Esophagus squamous epithelium (tissue), 5 donors: ENCODE data around the gene TPK1. TPM values are rescaled to one million over a fixed set of nuclear protein-coding genes. Genes with fewer than 3 reads are reported as not detected.
"Not testable (repeated sequence)": the region's sequence is repeated elsewhere in the genome, so short reads cannot be mapped to it uniquely, and the experiment has no call there.

Experiments
- DNase-seq: peaks from one replicate; lab custom pipeline; 2025; lab: John Stamatoyannopoulos, UW
- H3K27ac ChIP-seq, 4 donors: fragments of 200-600 bp; sonication (generic); one replicate each; pipeline ENCODE4 v1.5.1; 2016 to 2019; ENCODE audit warnings: mild to moderate bottlenecking in 1 of 4
- H3K27me3 ChIP-seq, 4 donors: fragments of 200-600 bp; sonication (generic); 1 replicate in 3 of 4; 2 replicates in 1 of 4; pipeline versions ENCODE4 v1.5.1 to v1.6.0; 2017 to 2021; ENCODE audit warnings: antibody characterized with exemption in 1 of 4
- H3K36me3 ChIP-seq, 3 donors: fragments of 200-600 bp; sonication (generic); one replicate each; pipeline ENCODE4 v1.5.1; 2016 to 2019
- H3K4me1 ChIP-seq, 3 donors: fragments of 200-600 bp; sonication (generic); one replicate each; pipeline ENCODE4 v1.5.1; 2017 to 2019
- H3K4me3 ChIP-seq, 4 donors: fragments of 200-600 bp; sonication (generic); 1 replicate in 3 of 4; 2 replicates in 1 of 4; pipeline ENCODE4 v1.5.1; 2016 to 2019; ENCODE audit warnings: mild to moderate bottlenecking in 2 of 4, moderate library complexity in 1 of 4
- H3K9me3 ChIP-seq, 3 donors: fragments of 200-600 bp; sonication (generic); one replicate each; pipeline ENCODE4 v1.5.1; 2016 to 2019
- POLR2A ChIP-seq, 4 donors: fragments of 450-650 bp; IDR thresholded peaks; one replicate each; pipeline ENCODE4 v1.6.1; 2017; ENCODE audit warnings: antibody characterized with exemption in 4 of 4, mild to moderate bottlenecking in 4 of 4, moderate library complexity in 3 of 4
- WGBS, 2 donors: methylation state at CpG; one replicate each; pipeline ENCODE4 v1.1.5; 2018; 5-methylcytosine and 5-hydroxymethylcytosine counted together
- intact Hi-C: fragments of 100-400 bp; cut with DNase I; formaldehyde crosslinking; loops from one replicate; pipeline ENCODE4 v1.15.0; 2022
- total RNA-seq, 4 donors: library from RNA; depleted of rRNA; stranded (reverse); fragments of >200 nt; gene quantifications; one replicate each; pipeline ENCODE4 v1.1.0, GENCODE V29; 2016
- TF ChIP-seq, protein P1 (sequence below), 6 experiments: fragments of 450-650 bp in 4 of 6; fragments of 200-600 bp in 2 of 6; sonication (generic) in 2 of 6; IDR thresholded peaks; one replicate each; pipeline ENCODE4 v1.5.1; 2016 to 2019; ENCODE audit warnings: antibody characterized with exemption in 6 of 6, mild to moderate bottlenecking in 4 of 6, moderate library complexity in 4 of 6
- donor health status: DM: yes; HTN: yes; CAD: no.

The TPK1 gene
- total RNA-seq, 4 donors from 2014 or later: 2.3 to 8.4 (median 2.7) TPM

DNA sequence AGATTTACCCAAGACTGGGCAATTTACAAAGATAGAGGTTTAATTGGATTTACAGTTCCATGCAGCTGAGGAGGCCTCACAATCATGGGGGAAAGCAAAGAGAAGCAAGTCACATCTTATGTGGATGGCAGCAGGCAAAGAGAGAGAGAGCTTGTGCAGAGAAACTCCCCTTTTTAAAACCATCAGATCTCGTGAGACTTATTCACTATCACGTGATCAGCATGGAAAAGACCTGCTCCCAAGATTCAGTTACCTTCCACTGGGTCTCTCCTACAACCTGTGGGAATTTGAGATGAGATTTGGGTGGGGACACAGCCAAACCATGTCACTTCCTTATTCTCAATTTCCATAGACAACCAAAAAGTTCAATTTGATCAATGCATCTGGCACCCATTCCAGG lies 407.4 kb downstream of the TPK1 start:
- H3K27ac ChIP-seq: no peak overlapping the region
- H3K4me1 ChIP-seq: no peaks in the 10 kb centered on the region
- no peak for TF ChIP-seq POLR2A (IDR thresholded peaks at IDR 0.05)
- TF ChIP-seq, protein P1, sequence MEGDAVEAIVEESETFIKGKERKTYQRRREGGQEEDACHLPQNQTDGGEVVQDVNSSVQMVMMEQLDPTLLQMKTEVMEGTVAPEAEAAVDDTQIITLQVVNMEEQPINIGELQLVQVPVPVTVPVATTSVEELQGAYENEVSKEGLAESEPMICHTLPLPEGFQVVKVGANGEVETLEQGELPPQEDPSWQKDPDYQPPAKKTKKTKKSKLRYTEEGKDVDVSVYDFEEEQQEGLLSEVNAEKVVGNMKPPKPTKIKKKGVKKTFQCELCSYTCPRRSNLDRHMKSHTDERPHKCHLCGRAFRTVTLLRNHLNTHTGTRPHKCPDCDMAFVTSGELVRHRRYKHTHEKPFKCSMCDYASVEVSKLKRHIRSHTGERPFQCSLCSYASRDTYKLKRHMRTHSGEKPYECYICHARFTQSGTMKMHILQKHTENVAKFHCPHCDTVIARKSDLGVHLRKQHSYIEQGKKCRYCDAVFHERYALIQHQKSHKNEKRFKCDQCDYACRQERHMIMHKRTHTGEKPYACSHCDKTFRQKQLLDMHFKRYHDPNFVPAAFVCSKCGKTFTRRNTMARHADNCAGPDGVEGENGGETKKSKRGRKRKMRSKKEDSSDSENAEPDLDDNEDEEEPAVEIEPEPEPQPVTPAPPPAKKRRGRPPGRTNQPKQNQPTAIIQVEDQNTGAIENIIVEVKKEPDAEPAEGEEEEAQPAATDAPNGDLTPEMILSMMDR (IDR thresholded peaks at IDR 0.05): no peak
- peaks cover 0 to 33% (median 9%) of the 10 kb centered on the region in 3 donors for H3K9me3 ChIP-seq
- no peaks in the 10 kb centered on the region for H3K27me3 ChIP-seq
- no peak overlapping the region for H3K4me3 ChIP-seq
- DNase-seq: no peak
- intact Hi-C loops: no loop called here
- no peaks in the 10 kb centered on the region for H3K36me3 ChIP-seq
- 80 to 87% methylated on average over 2 of the region's 2 CpGs for WGBS, 2 donors

DNA sequence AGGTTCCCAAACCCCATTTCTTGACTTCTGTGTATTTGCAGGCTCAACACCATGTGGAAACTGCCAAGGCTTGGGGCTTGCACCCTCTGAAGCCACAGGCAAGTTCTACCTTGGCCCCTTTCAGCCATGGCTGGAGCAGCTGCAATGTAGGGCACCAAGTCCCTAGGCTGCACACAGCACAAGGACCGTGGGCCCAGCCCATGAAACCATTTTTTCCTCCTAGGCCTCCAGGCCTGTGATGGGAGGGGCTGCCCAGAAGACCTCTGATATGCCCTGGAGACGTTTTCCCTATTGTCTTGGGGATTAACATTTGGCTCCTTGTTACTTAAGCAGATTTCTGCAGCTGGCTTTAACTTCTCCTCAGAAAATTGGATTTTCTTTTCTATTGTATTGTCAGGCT lies 408.3 kb downstream of the TPK1 start:
- intact Hi-C loops, H3K27ac ChIP-seq, DNase-seq, H3K4me1 ChIP-seq, H3K36me3 ChIP-seq, H3K4me3 ChIP-seq, H3K27me3 ChIP-seq: not testable (repeated sequence)
- H3K9me3 ChIP-seq: peaks cover 0 to 33% (median 9%) of the 10 kb centered on the region in 3 donors
- 47 to 49% methylated on average over 2 of the region's 2 CpGs for WGBS, 2 donors

DNA sequence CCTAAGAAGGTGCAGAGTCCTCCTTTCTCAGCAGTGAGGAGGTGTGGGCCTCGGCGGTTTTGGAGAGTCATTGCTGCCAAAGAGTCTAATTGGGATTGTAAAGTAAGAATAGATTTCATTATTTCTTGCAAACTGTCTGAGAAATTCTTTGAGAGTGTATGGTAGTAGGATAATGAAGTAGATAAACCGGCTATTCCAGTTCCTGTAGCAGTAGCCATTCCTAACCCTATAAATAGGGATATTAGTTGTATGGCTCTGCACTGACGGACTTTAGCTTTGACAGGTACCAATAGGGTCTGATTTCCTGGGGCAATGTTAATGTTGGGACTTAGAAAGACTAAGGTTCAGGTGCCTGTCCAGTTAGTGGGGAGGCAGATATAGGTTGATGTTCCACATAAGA lies 416.9 kb downstream of the TPK1 start:
- H3K9me3 ChIP-seq, H3K27me3 ChIP-seq, intact Hi-C loops, H3K4me3 ChIP-seq, H3K36me3 ChIP-seq, DNase-seq: not testable (repeated sequence)
- Histone ChIP-seq H3K4me1 (peaks cover 0 to 49% (median 0%) of the 10 kb centered on the region in 3 donors), H3K27ac (peak overlapping the region in 3 of 4 donors; percentile 53 to 73 (median 69))
- 41 to 56% methylated on average over 4 of the region's 4 CpGs for WGBS, 2 donors

DNA sequence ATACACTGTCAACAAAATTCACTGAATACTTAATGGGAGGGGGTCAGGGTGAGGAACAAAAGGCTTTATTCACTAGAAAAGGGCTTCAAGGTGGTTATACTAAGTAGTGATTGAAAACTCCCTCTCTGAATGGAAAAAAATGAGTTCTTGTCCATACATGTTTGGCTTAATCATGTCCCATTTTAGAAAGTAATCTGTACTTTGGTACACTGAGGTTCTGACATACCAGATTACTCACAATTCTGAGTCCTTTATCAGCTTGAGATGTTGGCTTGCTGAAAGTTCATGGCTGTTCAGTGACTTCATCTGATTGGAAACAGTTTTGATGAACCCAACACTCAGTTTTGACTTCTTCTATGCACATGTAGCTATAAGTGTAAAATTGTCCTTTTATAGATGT lies 419.5 kb downstream of the TPK1 start:
- H3K4me1 ChIP-seq: peaks cover 0 to 62% (median 0%) of the 10 kb centered on the region in 3 donors
- no peaks in the 10 kb centered on the region for H3K27me3 ChIP-seq
- no peak overlapping the region for H3K4me3 ChIP-seq
- H3K27ac ChIP-seq: peak overlapping the region in 3 of 4 donors; percentile 6 to 61 (median 53)
- no peaks in the 10 kb centered on the region for H3K9me3 ChIP-seq
- DNase-seq: no peak
- intact Hi-C loops: no loop called here
- TF ChIP-seq, protein P1 (IDR thresholded peaks at IDR 0.05): no peak
- TF ChIP-seq POLR2A (IDR thresholded peaks at IDR 0.05): no peak
- no peaks in the 10 kb centered on the region for H3K36me3 ChIP-seq

DNA sequence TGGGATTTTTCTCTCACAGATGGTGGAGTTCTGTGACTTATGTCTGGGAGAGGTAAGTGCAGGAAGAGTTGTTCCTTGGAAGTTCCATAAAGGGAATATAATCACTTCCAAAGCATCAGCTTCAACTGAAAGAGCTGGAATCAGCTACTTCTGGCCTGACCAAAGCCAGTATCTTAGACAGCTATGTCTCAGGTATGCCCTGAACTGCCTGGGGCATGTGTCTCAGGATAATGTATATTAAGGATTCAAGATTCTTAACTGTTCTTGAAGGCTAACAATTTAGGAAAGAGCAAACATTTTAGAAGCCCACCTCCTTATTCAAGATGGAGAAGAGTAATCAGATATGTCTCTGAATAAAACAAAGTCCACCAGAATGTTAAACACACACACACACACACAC lies 420.0 kb downstream of the TPK1 start:
- intact Hi-C loops: no loop called here
- Histone ChIP-seq H3K27me3 (no peaks in the 10 kb centered on the region), H3K9me3 (no peaks in the 10 kb centered on the region), H3K36me3 (no peaks in the 10 kb centered on the region), H3K4me3 (no peak overlapping the region), H3K4me1 (peaks cover 0 to 67% (median 2%) of the 10 kb centered on the region in 3 donors), H3K27ac (peak overlapping the region in 3 of 4 donors; percentile 6 to 61 (median 53))
- TF ChIP-seq, protein P1 (IDR thresholded peaks at IDR 0.05): no peak
- TF ChIP-seq POLR2A (IDR thresholded peaks at IDR 0.05): no peak
- DNase-seq: no peak

DNA sequence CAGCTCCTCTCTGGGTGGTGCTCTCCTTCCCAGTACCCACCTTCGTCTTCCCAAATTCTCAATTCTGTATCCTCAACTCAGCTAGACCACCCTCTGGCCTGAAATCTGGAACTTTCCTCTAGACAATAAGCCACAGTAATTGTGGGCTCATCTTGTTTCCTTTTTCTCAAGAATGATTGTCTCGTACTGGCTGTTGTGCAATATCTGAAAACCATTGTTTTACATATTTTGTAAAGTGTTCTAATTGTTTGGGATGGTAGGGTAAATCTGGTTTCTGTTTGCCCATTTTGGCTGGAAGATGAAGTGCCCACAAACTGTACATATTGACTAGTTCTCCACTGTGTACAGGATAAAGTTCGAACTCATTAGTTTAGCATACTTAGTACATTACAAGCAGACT lies 421.0 kb downstream of the TPK1 start:
- TF ChIP-seq POLR2A (IDR thresholded peaks at IDR 0.05): no peak
- TF ChIP-seq, protein P1 (IDR thresholded peaks at IDR 0.05): no peak
- Histone ChIP-seq H3K27me3 (no peaks in the 10 kb centered on the region), H3K27ac (no peak overlapping the region), H3K4me1 (peaks cover 3 to 77% (median 8%) of the 10 kb centered on the region in 3 donors), H3K36me3 (no peaks in the 10 kb centered on the region), H3K9me3 (no peaks in the 10 kb centered on the region), H3K4me3 (no peak overlapping the region)
- no peak for DNase-seq
- intact Hi-C loops: no loop called here
- WGBS, 2 donors: 56 to 70% methylated on average over 3 of the region's 3 CpGs
